Measurements from ENCODE around the gene KRT3.

KRT3 gene

GRCh38 chr12:52827499-52828090, 31.7 kb upstream of the KRT3 start:
- DNase-seq (ENCODE audit: low read depth in 1 of 2, low spot score in 1 of 2), result no peak

- no peak for DNase-seq (ENCODE audit: low read depth in 1 of 2, low spot score in 1 of 2)
These were observed 30.9 kb upstream of the KRT3 start for GRCh38 chr12:52826611-52827498.

- no peak for DNase-seq (ENCODE audit: low read depth in 1 of 2, low spot score in 1 of 2)
These were observed 30.0 kb upstream of the KRT3 start for GRCh38 chr12:52825961-52826360.

- no peak for DNase-seq (ENCODE audit: low read depth in 1 of 2, low spot score in 1 of 2)
These were observed 29.0 kb upstream of the KRT3 start for GRCh38 chr12:52824741-52825410.

- DNase-seq (ENCODE audit: low read depth in 1 of 2, low spot score in 1 of 2), result no peak
These were observed 28.0 kb upstream of the KRT3 start for GRCh38 chr12:52823761-52824450.

GRCh38 chr12:52822771-52823510, 27.0 kb upstream of the KRT3 start:
- DNase-seq (ENCODE audit: low read depth in 1 of 2, low spot score in 1 of 2), result no peak

GRCh38 chr12:52821826-52822660, 26.1 kb upstream of the KRT3 start:
- DNase-seq (ENCODE audit: low read depth in 1 of 2, low spot score in 1 of 2), result no peak

- no peak for DNase-seq (ENCODE audit: low read depth in 1 of 2, low spot score in 1 of 2)
These were observed 25.3 kb upstream of the KRT3 start for GRCh38 chr12:52821071-52821730.

- DNase-seq (ENCODE audit: low read depth in 1 of 2, low spot score in 1 of 2), result no peak
These were observed 24.6 kb upstream of the KRT3 start for GRCh38 chr12:52820521-52820920.

GRCh38 chr12:52819731-52820510, 24.0 kb upstream of the KRT3 start:
- no peak for DNase-seq (ENCODE audit: low read depth in 1 of 2, low spot score in 1 of 2)

GRCh38 chr12:52818887-52819420, 23.0 kb upstream of the KRT3 start:
- DNase-seq (ENCODE audit: low read depth in 1 of 2, low spot score in 1 of 2), result no peak

GRCh38 chr12:52818388-52818787, 22.5 kb upstream of the KRT3 start:
- DNase-seq (ENCODE audit: low read depth in 1 of 2, low spot score in 1 of 2), result no peak

GRCh38 chr12:52817699-52818238, 21.9 kb upstream of the KRT3 start:
- DNase-seq (ENCODE audit: low read depth in 1 of 2, low spot score in 1 of 2), result no peak

- DNase-seq (ENCODE audit: low read depth in 1 of 2, low spot score in 1 of 2), result no peak
These were observed 21.2 kb upstream of the KRT3 start for GRCh38 chr12:52817003-52817698.

GRCh38 chr12:52815676-52816588, 20.0 kb upstream of the KRT3 start:
- no peak for DNase-seq (ENCODE audit: low read depth in 1 of 2, low spot score in 1 of 2)

GRCh38 chr12:52815161-52815560, 19.2 kb upstream of the KRT3 start:
- no peak for DNase-seq (ENCODE audit: low read depth in 1 of 2, low spot score in 1 of 2)
